ENCODE measurements around the gene RORC. TPM values are rescaled to one million over a fixed set of nuclear protein-coding genes. Genes with fewer than 3 reads are reported as not detected.
"Not testable (repeated sequence)": the region's sequence is repeated elsewhere in the genome, so short reads cannot be mapped to it uniquely, and the experiment has no call there.

RORC gene
- polyA plus RNA-seq (2012; ENCODE audit: low read depth, missing spikeins), result not detected

- TF ChIP-seq POLR2A (IDR thresholded peaks at IDR 0.05; ENCODE audit: low read depth, low read length), result no peak
- TF ChIP-seq POU2F2 (IDR thresholded peaks at IDR 0.05; ENCODE audit: low read depth, low read length), result no peak
- TF ChIP-seq POLR2AphosphoS5 (IDR thresholded peaks at IDR 0.05; ENCODE audit: low read depth, low read length), result no peak
- TF ChIP-seq SPI1 (IDR thresholded peaks at IDR 0.05; ENCODE audit: low read depth, low read length), result no peak
- no peak for TF ChIP-seq PAX5 (IDR thresholded peaks at IDR 0.05; ENCODE audit: insufficient read depth, low read length, severe bottlenecking)
- TF ChIP-seq TAF1 (IDR thresholded peaks at IDR 0.05; ENCODE audit: low read depth, low read length), result no peak
- FAIRE-seq, result no peak
- no peak for DNase-seq (ENCODE audit: insufficient read length, low spot score)
Observed at GRCh38 chr1:151831605-151832004, at the start of gene RORC. RORC (minus strand) TSS chr1:151831802; CDS start chr1:151831764, 38 bp downstream.

GRCh38 chr1:151875419-151876097, 44.0 kb upstream of the RORC start:
- TF ChIP-seq SPI1 (IDR thresholded peaks at IDR 0.05; ENCODE audit: low read depth, low read length) (no peak), POLR2A (IDR thresholded peaks at IDR 0.05; ENCODE audit: low read depth, low read length) (no peak), PAX5 (IDR thresholded peaks at IDR 0.05; ENCODE audit: insufficient read depth, low read length, severe bottlenecking) (no peak), POU2F2 (IDR thresholded peaks at IDR 0.05; ENCODE audit: low read depth, low read length) (no peak), POLR2AphosphoS5 (IDR thresholded peaks at IDR 0.05; ENCODE audit: low read depth, low read length) (no peak), TAF1 (IDR thresholded peaks at IDR 0.05; ENCODE audit: low read depth, low read length) (no peak)
- no peak for DNase-seq (ENCODE audit: insufficient read length, low spot score)
- FAIRE-seq, result no peak

GRCh38 chr1:151872776-151873175, 41.2 kb upstream of the RORC start:
- DNase-seq (ENCODE audit: insufficient read length, low spot score); FAIRE-seq: not testable (repeated sequence)

- DNase-seq (ENCODE audit: insufficient read length, low spot score), result no peak
- TF ChIP-seq POLR2AphosphoS5 (IDR thresholded peaks at IDR 0.05; ENCODE audit: low read depth, low read length) (no peak), SPI1 (IDR thresholded peaks at IDR 0.05; ENCODE audit: low read depth, low read length) (no peak), POLR2A (IDR thresholded peaks at IDR 0.05; ENCODE audit: low read depth, low read length) (no peak), POU2F2 (IDR thresholded peaks at IDR 0.05; ENCODE audit: low read depth, low read length) (no peak), PAX5 (IDR thresholded peaks at IDR 0.05; ENCODE audit: insufficient read depth, low read length, severe bottlenecking) (no peak), TAF1 (IDR thresholded peaks at IDR 0.05; ENCODE audit: low read depth, low read length) (no peak)
- FAIRE-seq, result no peak
Observed at GRCh38 chr1:151871284-151872030, 39.9 kb upstream of the RORC start.

- TF ChIP-seq TAF1 (IDR thresholded peaks at IDR 0.05; ENCODE audit: low read depth, low read length), result no peak
- no peak for FAIRE-seq
Observed at GRCh38 chr1:151868486-151868885, 36.9 kb upstream of the RORC start.

GRCh38 chr1:151867765-151868411, 36.3 kb upstream of the RORC start:
- TF ChIP-seq TAF1 (IDR thresholded peaks at IDR 0.05; ENCODE audit: low read depth, low read length) (no peak), POLR2AphosphoS5 (IDR thresholded peaks at IDR 0.05; ENCODE audit: low read depth, low read length) (no peak), SPI1 (IDR thresholded peaks at IDR 0.05; ENCODE audit: low read depth, low read length) (no peak), POLR2A (IDR thresholded peaks at IDR 0.05; ENCODE audit: low read depth, low read length) (no peak), PAX5 (IDR thresholded peaks at IDR 0.05; ENCODE audit: insufficient read depth, low read length, severe bottlenecking) (no peak), POU2F2 (IDR thresholded peaks at IDR 0.05; ENCODE audit: low read depth, low read length) (no peak)
- FAIRE-seq, result no peak
- no peak for DNase-seq (ENCODE audit: insufficient read length, low spot score)

More at GRCh38 chr1:151868486-151868885, 36.9 kb upstream of the RORC start:
- no peak for DNase-seq (ENCODE audit: insufficient read length, low spot score)

- FAIRE-seq, result no peak
- no peak for DNase-seq (ENCODE audit: insufficient read length, low spot score)
Observed at GRCh38 chr1:151867321-151867720, 35.7 kb upstream of the RORC start.

GRCh38 chr1:151864411-151864810, 32.8 kb upstream of the RORC start:
- DNase-seq (ENCODE audit: insufficient read length, low spot score) (no peak), FAIRE-seq (no peak)
- no peak for TF ChIP-seq TAF1 (IDR thresholded peaks at IDR 0.05; ENCODE audit: low read depth, low read length)
- TF ChIP-seq POLR2AphosphoS5 (IDR thresholded peaks at IDR 0.05; ENCODE audit: low read depth, low read length), result no peak
- TF ChIP-seq SPI1 (IDR thresholded peaks at IDR 0.05; ENCODE audit: low read depth, low read length), result no peak
- TF ChIP-seq POU2F2 (IDR thresholded peaks at IDR 0.05; ENCODE audit: low read depth, low read length), result no peak
- TF ChIP-seq POLR2A (IDR thresholded peaks at IDR 0.05; ENCODE audit: low read depth, low read length), result no peak
- no peak for TF ChIP-seq PAX5 (IDR thresholded peaks at IDR 0.05; ENCODE audit: insufficient read depth, low read length, severe bottlenecking)

More at GRCh38 chr1:151867321-151867720, 35.7 kb upstream of the RORC start:
- no peak for TF ChIP-seq SPI1 (IDR thresholded peaks at IDR 0.05; ENCODE audit: low read depth, low read length)
- no peak for TF ChIP-seq PAX5 (IDR thresholded peaks at IDR 0.05; ENCODE audit: insufficient read depth, low read length, severe bottlenecking)
- TF ChIP-seq POU2F2 (IDR thresholded peaks at IDR 0.05; ENCODE audit: low read depth, low read length), result no peak
- no peak for TF ChIP-seq POLR2AphosphoS5 (IDR thresholded peaks at IDR 0.05; ENCODE audit: low read depth, low read length)
- no peak for TF ChIP-seq TAF1 (IDR thresholded peaks at IDR 0.05; ENCODE audit: low read depth, low read length)
- no peak for TF ChIP-seq POLR2A (IDR thresholded peaks at IDR 0.05; ENCODE audit: low read depth, low read length)

- FAIRE-seq (no peak), DNase-seq (ENCODE audit: insufficient read length, low spot score) (no peak)
- no peak for TF ChIP-seq PAX5 (IDR thresholded peaks at IDR 0.05; ENCODE audit: insufficient read depth, low read length, severe bottlenecking)
- TF ChIP-seq SPI1 (IDR thresholded peaks at IDR 0.05; ENCODE audit: low read depth, low read length), result no peak
- TF ChIP-seq POLR2AphosphoS5 (IDR thresholded peaks at IDR 0.05; ENCODE audit: low read depth, low read length), result no peak
- TF ChIP-seq TAF1 (IDR thresholded peaks at IDR 0.05; ENCODE audit: low read depth, low read length), result no peak
- no peak for TF ChIP-seq POU2F2 (IDR thresholded peaks at IDR 0.05; ENCODE audit: low read depth, low read length)
- no peak for TF ChIP-seq POLR2A (IDR thresholded peaks at IDR 0.05; ENCODE audit: low read depth, low read length)
Observed at GRCh38 chr1:151862604-151863003, 31.0 kb upstream of the RORC start.

All from GM12891 (cell line).